Parathyroid adenoma (tissue), 2 donors: ENCODE results near the gene LINC00305.

Experiments
- H2AFZ ChIP-seq: fragments of 300-600 bp; sonication (generic); one replicate; pipeline ENCODE4 v1.7.0; 2017; ENCODE audit warnings: antibody characterized with exemption, mild to moderate bottlenecking
- H3K27ac ChIP-seq: fragments of 300-600 bp; sonication (generic); one replicate; pipeline ENCODE4 v1.7.0; 2017
- H3K27me3 ChIP-seq: fragments of 300-600 bp; sonication (generic); one replicate; pipeline ENCODE4 v1.7.0; 2017; ENCODE audit warnings: low read length; ENCODE audit not compliant: control insufficient read depth, insufficient read depth
- H3K36me3 ChIP-seq: fragments of 300-600 bp; sonication (generic); one replicate; pipeline ENCODE4 v1.7.0; 2017; ENCODE audit warnings: low read length; ENCODE audit not compliant: control insufficient read depth, insufficient read depth
- H3K4me1 ChIP-seq: fragments of 300-600 bp; sonication (generic); one replicate; pipeline ENCODE4 v1.7.0; 2017; ENCODE audit warnings: control low read depth
- H3K4me2 ChIP-seq: fragments of 300-600 bp; sonication (generic); one replicate; pipeline ENCODE4 v1.7.0; 2017; ENCODE audit warnings: low read length
- H3K4me3 ChIP-seq: fragments of 300-600 bp; sonication (generic); one replicate; pipeline ENCODE4 v1.7.0; 2017; ENCODE audit warnings: low read depth, low read length
- H3K79me2 ChIP-seq: fragments of 300-600 bp; sonication (generic); one replicate; pipeline ENCODE4 v1.7.0; 2017; ENCODE audit warnings: control low read depth
- H3K9ac ChIP-seq: fragments of 300-600 bp; sonication (generic); one replicate; pipeline ENCODE4 v1.7.0; 2017; ENCODE audit warnings: mild to moderate bottlenecking
- H3K9me3 ChIP-seq: fragments of 300-600 bp; sonication (generic); one replicate; pipeline ENCODE4 v1.7.0; 2017; ENCODE audit warnings: low read length; ENCODE audit not compliant: control insufficient read depth
- TF ChIP-seq, protein P1 (sequence below): fragments of 300-600 bp; sonication (generic); IDR thresholded peaks from one replicate; pipeline ENCODE4 v1.7.0; 2017; ENCODE audit warnings: antibody characterized with exemption, mild to moderate bottlenecking
- donor health status: primary hyperparathyroidism.

Gene LINC00305

DNA sequence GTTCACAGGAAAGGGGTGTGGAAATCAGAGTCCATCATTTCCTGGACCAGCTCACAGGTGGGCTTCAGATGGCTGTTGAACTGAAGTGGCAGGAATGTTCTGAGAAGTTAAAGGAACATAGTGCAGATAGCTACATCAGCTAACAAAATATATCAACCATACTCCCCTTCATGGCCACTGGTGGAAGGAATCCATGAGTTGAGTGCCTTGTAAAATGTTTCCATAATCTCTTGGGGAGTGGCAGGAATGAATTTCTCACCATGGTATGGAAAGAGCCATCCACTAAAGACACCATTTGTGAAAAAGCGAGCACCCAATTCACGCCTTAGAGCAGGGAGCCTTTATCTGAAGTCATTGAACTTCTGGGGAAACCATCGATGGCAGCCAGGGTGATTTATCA, at the start of gene LINC00305:
TSS of gene LINC00305 (minus strand) at position 101 of the 400 bp plus-strand sequence.
- no peaks in the 10 kb centered on the region for H3K36me3 ChIP-seq
- no peak within 1 kb of the TSS for H3K4me2 ChIP-seq
- TF ChIP-seq, protein P1, sequence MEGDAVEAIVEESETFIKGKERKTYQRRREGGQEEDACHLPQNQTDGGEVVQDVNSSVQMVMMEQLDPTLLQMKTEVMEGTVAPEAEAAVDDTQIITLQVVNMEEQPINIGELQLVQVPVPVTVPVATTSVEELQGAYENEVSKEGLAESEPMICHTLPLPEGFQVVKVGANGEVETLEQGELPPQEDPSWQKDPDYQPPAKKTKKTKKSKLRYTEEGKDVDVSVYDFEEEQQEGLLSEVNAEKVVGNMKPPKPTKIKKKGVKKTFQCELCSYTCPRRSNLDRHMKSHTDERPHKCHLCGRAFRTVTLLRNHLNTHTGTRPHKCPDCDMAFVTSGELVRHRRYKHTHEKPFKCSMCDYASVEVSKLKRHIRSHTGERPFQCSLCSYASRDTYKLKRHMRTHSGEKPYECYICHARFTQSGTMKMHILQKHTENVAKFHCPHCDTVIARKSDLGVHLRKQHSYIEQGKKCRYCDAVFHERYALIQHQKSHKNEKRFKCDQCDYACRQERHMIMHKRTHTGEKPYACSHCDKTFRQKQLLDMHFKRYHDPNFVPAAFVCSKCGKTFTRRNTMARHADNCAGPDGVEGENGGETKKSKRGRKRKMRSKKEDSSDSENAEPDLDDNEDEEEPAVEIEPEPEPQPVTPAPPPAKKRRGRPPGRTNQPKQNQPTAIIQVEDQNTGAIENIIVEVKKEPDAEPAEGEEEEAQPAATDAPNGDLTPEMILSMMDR = no peak

DNA sequence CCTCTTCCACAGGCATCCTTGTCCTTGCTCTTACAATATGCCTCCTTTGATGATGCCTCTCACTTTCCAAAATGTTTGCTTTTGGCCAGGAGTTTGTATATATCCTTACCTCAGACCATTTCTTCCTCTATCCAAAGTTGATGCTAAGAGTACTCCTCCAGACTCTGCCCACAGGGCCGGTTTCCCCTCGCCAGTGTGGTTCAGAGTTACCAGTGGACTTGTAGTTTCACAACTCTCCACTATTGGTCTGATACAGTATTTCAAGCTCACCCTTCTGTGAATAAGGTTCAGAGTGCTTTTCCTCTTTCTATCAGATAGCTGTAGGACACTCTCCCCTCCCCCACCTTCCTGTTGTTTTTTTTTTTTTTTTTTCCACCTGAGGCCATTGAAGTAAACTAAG, 42.2 kb upstream of the LINC00305 start:
- no peak overlapping the region for H3K4me3 ChIP-seq
- TF ChIP-seq, protein P1 = no peak
- no peak overlapping the region for H2AFZ ChIP-seq
- H3K27me3 ChIP-seq = no peaks in the 10 kb centered on the region
- H3K36me3 ChIP-seq = no peaks in the 10 kb centered on the region
- H3K9me3 ChIP-seq = no peaks in the 10 kb centered on the region
- H3K79me2 ChIP-seq = no peaks in the 10 kb centered on the region
- no peak overlapping the region for H3K9ac ChIP-seq
- no peaks in the 10 kb centered on the region for H3K4me1 ChIP-seq
- no peak overlapping the region for H3K4me2 ChIP-seq
- no peak overlapping the region for H3K27ac ChIP-seq

More for the DNA sequence above, at the start of gene LINC00305:
- no peaks in the 10 kb centered on the region for H3K4me1 ChIP-seq
- no peaks in the 10 kb centered on the region for H3K79me2 ChIP-seq
- no peaks in the 10 kb centered on the region for H3K9me3 ChIP-seq
- H3K4me3 ChIP-seq = no peak within 1 kb of the TSS
- H3K27ac ChIP-seq = no peak within 1 kb of the TSS
- H2AFZ ChIP-seq = no peak within 1 kb of the TSS
- no peaks in the 10 kb centered on the region for H3K27me3 ChIP-seq
- no peak within 1 kb of the TSS for H3K9ac ChIP-seq

DNA sequence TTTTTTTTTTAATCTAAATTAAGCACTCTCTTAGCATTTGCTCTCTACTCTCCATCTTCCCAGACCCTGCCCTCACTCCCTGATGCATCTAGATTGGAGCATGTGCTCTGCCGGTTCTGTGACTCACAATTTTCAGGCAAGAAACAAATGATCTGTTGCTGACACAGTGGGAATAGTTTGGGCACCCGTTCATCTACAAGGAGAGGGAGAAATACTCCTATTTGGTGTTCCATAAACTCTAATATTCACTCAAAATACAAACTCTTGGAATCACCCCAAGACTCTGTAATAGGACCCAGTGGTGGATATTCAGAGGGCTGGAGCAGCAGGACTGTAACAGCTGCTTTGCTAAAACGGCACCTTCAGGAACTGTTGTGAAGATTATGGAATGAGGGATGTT, 37.1 kb upstream of the LINC00305 start:
- Histone ChIP-seq H3K27me3 (no peaks in the 10 kb centered on the region), H3K9me3 (no peaks in the 10 kb centered on the region), H3K79me2 (no peaks in the 10 kb centered on the region), H3K4me1 (no peaks in the 10 kb centered on the region), H3K27ac (no peak overlapping the region), H3K4me2 (no peak overlapping the region), H3K9ac (no peak overlapping the region), H3K4me3 (no peak overlapping the region), H2AFZ (no peak overlapping the region), H3K36me3 (no peaks in the 10 kb centered on the region)
- TF ChIP-seq, protein P1 = no peak

DNA sequence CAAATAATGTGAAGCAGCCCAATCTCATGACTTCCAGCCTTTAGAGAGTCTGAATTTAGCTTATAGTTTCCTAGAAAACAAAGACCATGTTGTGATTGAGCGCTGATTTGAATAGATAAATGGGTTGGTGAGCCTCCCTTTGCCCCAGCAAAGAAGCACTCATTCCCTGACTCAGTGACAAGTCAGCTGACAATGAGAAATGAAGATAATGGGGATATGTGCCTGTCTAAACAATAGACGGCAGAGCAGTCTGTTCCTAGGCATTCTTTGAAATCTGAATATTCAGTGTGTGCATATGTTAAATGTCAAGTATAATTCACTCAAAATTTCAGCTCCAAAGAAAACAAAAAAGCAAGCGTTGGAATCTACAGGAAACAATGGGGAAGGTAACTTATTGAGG, 34.8 kb upstream of the LINC00305 start:
- H3K36me3 ChIP-seq = no peaks in the 10 kb centered on the region
- no peak overlapping the region for H3K9ac ChIP-seq
- no peak overlapping the region for H3K27ac ChIP-seq
- H3K4me2 ChIP-seq = no peak overlapping the region
- TF ChIP-seq, protein P1 = no peak
- no peaks in the 10 kb centered on the region for H3K27me3 ChIP-seq
- H3K4me1 ChIP-seq = no peaks in the 10 kb centered on the region
- no peaks in the 10 kb centered on the region for H3K9me3 ChIP-seq
- no peak overlapping the region for H2AFZ ChIP-seq
- no peak overlapping the region for H3K4me3 ChIP-seq
- H3K79me2 ChIP-seq = no peaks in the 10 kb centered on the region

DNA sequence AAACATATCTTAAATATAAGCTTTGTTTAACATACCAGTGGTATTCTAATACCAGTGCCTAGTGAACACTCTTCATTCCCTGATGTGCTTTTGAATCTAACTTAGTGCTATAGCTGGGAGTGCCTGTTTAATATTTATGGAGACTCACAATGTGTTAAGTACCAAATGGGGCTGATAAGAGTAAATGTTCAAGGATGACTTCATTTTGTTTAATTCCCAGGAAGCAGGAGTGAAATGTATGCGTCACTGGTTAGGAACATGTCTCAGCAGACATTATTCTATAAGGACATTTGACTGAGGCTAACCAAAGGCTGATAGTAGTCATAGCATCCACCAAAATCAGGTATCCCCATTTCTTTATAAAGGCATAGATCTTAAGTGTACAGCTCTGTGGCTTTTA, 31.7 kb upstream of the LINC00305 start:
- no peaks in the 10 kb centered on the region for H3K79me2 ChIP-seq

More for the DNA sequence above, 31.7 kb upstream of the LINC00305 start:
- H3K4me3 ChIP-seq = no peak overlapping the region
- H3K4me1 ChIP-seq = no peaks in the 10 kb centered on the region
- H3K36me3 ChIP-seq = no peaks in the 10 kb centered on the region
- no peak overlapping the region for H3K4me2 ChIP-seq
- no peaks in the 10 kb centered on the region for H3K9me3 ChIP-seq
- H3K27ac ChIP-seq = no peak overlapping the region
- no peak overlapping the region for H2AFZ ChIP-seq
- no peaks in the 10 kb centered on the region for H3K27me3 ChIP-seq
- no peak overlapping the region for H3K9ac ChIP-seq
- TF ChIP-seq, protein P1 = no peak
